ENCODE results near the gene GLYATL3. TPM values are rescaled to one million over a fixed set of nuclear protein-coding genes. Genes with fewer than 3 reads are reported as not detected.

GLYATL3 gene
- total RNA-seq, 1 donor from 2014 or later: not detected

- H3K9me3 ChIP-seq: no peaks in the 10 kb centered on the region
- H3K4me1 ChIP-seq: no peaks in the 10 kb centered on the region
- H3K27me3 ChIP-seq (ENCODE audit: low read depth): no peaks in the 10 kb centered on the region
- DNase-seq (no peak), ATAC-seq (no peak)
- no peak overlapping the region for H3K4me3 ChIP-seq
- intact Hi-C loops (cut with DNase I): no loop called here
- no peak overlapping the region for H3K27ac ChIP-seq
- no peaks in the 10 kb centered on the region for H3K36me3 ChIP-seq
- no peak for TF ChIP-seq CTCF (IDR thresholded peaks at IDR 0.05)
Measured at GRCh38 chr6:49530141-49530776, 30.5 kb downstream of the GLYATL3 start.

GRCh38 chr6:49531774-49532569 is 32.2 kb downstream of the GLYATL3 start:
- Histone ChIP-seq H3K4me1 (no peaks in the 10 kb centered on the region), H3K9me3 (no peaks in the 10 kb centered on the region), H3K27me3 (ENCODE audit: low read depth) (no peaks in the 10 kb centered on the region), H3K27ac (no peak overlapping the region), H3K4me3 (no peak overlapping the region), H3K36me3 (no peaks in the 10 kb centered on the region)
- TF ChIP-seq CTCF (IDR thresholded peaks at IDR 0.05): peak; percentile 63
- DNase-seq (no peak), ATAC-seq (peak; percentile 69 to 84)
- intact Hi-C loops (cut with DNase I): no loop called here

DNA sequence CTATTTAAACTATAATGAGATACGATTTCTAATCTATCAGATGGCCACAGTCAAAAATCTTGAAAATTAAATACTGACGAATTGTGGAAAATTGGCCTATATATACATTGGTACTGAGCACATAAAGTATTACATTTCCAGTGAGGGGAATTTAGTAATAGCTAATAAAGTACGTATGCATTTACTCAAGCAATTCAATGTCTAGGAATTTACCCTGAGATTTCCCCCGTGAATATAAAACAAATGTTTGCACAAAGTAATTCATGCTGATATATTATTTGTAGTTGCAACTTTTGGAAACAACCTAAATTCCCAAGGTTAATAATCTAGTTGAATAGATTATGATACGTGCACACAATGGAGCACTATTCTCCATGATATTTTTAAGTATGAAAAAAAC is 36.1 kb downstream of the GLYATL3 start:
- no peaks in the 10 kb centered on the region for H3K27me3 ChIP-seq (ENCODE audit: low read depth)
- H3K27ac ChIP-seq: no peak overlapping the region
- H3K4me1 ChIP-seq: no peaks in the 10 kb centered on the region
- no peak for TF ChIP-seq CTCF (IDR thresholded peaks at IDR 0.05)
- no peaks in the 10 kb centered on the region for H3K36me3 ChIP-seq
- intact Hi-C loops (cut with DNase I): no loop called here
- no peak overlapping the region for H3K4me3 ChIP-seq
- ATAC-seq (no peak), DNase-seq (no peak)
- H3K9me3 ChIP-seq: no peaks in the 10 kb centered on the region

DNA sequence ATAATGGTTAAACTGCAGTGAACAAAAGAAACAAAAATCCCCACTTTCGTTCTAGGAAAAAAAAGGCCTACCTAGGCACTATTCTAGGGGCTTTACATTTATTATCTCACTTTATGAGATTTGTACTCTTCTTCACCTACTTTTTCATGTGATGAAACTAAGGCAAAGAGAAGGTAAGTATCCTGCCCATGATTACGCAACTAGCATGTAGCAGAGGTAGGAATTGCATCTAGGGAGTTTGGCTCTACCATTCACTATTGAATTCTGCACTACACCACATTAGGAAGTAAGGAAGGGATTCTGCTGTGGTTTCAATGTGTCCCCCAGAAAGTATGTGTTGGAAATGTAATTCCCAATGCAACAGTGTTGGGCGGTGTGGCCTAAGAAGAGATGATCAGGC is 39.4 kb downstream of the GLYATL3 start:
- Histone ChIP-seq H3K36me3 (no peaks in the 10 kb centered on the region), H3K9me3 (no peaks in the 10 kb centered on the region), H3K27ac (no peak overlapping the region), H3K4me3 (no peak overlapping the region), H3K27me3 (ENCODE audit: low read depth) (no peaks in the 10 kb centered on the region), H3K4me1 (no peaks in the 10 kb centered on the region)
- ATAC-seq (no peak), DNase-seq (no peak)
- TF ChIP-seq CTCF (IDR thresholded peaks at IDR 0.05): no peak
- intact Hi-C loops (cut with DNase I): no loop called here

DNA sequence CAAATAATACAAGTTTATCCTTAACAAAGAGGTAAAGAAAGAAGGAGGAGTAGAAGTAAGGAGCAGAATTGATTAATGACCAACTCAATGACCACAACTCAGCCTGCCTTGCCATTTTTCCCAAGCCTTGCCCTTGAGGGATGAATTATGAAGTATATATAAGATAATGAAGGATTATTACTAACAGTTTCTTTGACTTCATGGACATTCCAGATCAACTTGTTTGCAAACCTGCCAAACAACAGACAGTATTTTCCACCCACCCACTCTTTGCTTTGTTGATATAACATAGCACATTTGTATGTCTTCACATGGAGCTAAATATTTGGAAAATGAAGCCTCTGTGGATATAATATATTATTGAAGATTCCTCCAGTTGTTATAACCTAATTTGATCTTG is 40.9 kb downstream of the GLYATL3 start:
- Histone ChIP-seq H3K27ac (no peak overlapping the region), H3K4me1 (no peaks in the 10 kb centered on the region), H3K36me3 (no peaks in the 10 kb centered on the region), H3K4me3 (no peak overlapping the region), H3K9me3 (no peaks in the 10 kb centered on the region), H3K27me3 (ENCODE audit: low read depth) (no peaks in the 10 kb centered on the region)
- no peak for TF ChIP-seq CTCF (IDR thresholded peaks at IDR 0.05)
- intact Hi-C loops (cut with DNase I): no loop called here
- no peak for ATAC-seq
- no peak for DNase-seq

All from lower lobe of right lung (tissue), 2 donors.